Right lobe of liver (tissue), 6 donors: Measurements from ENCODE around the gene TUNAR. TPM values are rescaled to one million over a fixed set of nuclear protein-coding genes. Genes with fewer than 3 reads are reported as not detected.

Source experiments
- ATAC-seq, 4 donors: fragments of 200-7000 bp; cut with Tn5 transposase; one replicate each; pipeline ENCODE4 v1.9.1; 2020; ENCODE audit warnings: mild to moderate bottlenecking in 4 of 4, moderate library complexity in 4 of 4
- DNase-seq, 3 donors: peaks; one replicate each; pipeline ENCODE4 v3.0.0-alpha.2; 2020
- H3K27ac ChIP-seq, 3 donors: fragments of 200-600 bp; one replicate each; pipeline ENCODE4 v1.8.0; 2022
- H3K27me3 ChIP-seq, 2 donors: fragments of 200-600 bp; one replicate each; pipeline ENCODE4 v1.8.0; 2022
- H3K36me3 ChIP-seq, 4 donors: fragments of 200-600 bp; sonication (generic) in 1 of 4; one replicate each; pipeline versions ENCODE4 v1.5.1 to v1.8.0; 2017 to 2022; ENCODE audit warnings: control low read depth in 1 of 4
- H3K4me1 ChIP-seq, 4 donors: fragments of 200-600 bp; sonication (generic) in 1 of 4; one replicate each; pipeline versions ENCODE4 v1.5.1 to v1.8.0; 2017 to 2022; ENCODE audit warnings: control low read depth in 1 of 4
- H3K4me3 ChIP-seq, 3 donors: fragments of 200-600 bp; one replicate each; pipeline ENCODE4 v1.8.0; 2022
- H3K9me3 ChIP-seq, 4 donors: fragments of 200-600 bp; sonication (generic) in 1 of 4; one replicate each; pipeline versions ENCODE4 v1.5.1 to v1.8.0; 2017 to 2022; ENCODE audit warnings: control low read depth in 1 of 4
- CTCF ChIP-seq, 4 donors: fragments of 200-600 bp in 3 of 4; fragments of 450-650 bp in 1 of 4; IDR thresholded peaks; one replicate each; pipeline versions ENCODE4 v1.5.1 to v1.8.0; 2016 to 2022; ENCODE audit warnings: antibody characterized with exemption in 4 of 4, mild to moderate bottlenecking in 2 of 4
- POLR2A ChIP-seq: fragments of 450-650 bp; IDR thresholded peaks from one replicate; pipeline ENCODE4 v1.6.1; 2017; ENCODE audit warnings: antibody characterized with exemption, mild to moderate bottlenecking
- WGBS: methylation state at CpG from one replicate; pipeline ENCODE4 v1.1.6; 2018; ENCODE audit warnings: low coverage, low lambda C conversion rate; ENCODE audit not compliant: insufficient coverage; ENCODE audit errors: missing lambda C conversion rate; 5-methylcytosine and 5-hydroxymethylcytosine counted together
- intact Hi-C, 2 donors: fragments of 100-400 bp; cut with DNase I; formaldehyde crosslinking; loops; one replicate each; pipeline versions ENCODE4 v1.11.2 to v1.14.1; 2022
- total RNA-seq, 6 experiments: library from RNA; depleted of rRNA in 2 of 6; stranded (reverse); fragments of >200 nt in 2 of 6; fragmentation: NEBNext Ultra II Directional in 3 of 6; extraction: Animal tissue kit (Norgen Biotek cat#: 25700) in 3 of 6; gene quantifications; one replicate each; pipeline versions ENCODE4 v1.1.0 to v1.2.4, GENCODE V29; 2016 to 2023
- donor health status: DM: no; HTN: yes; CAD: no.
- donor health status: DM: no; HTN: no; CAD: no.
- donor health status: DM: no; HTN: no; CAD: no.
- donor health status: DM: no; HTN: yes; CAD: no.
- donor health status: DM: no; HTN: yes; CAD: no.

Gene TUNAR
- total RNA-seq, 6 experiments from 2014 or later: not detected

- Histone ChIP-seq H3K4me3 (no peak overlapping the region), H3K4me1 (no peaks in the 10 kb centered on the region), H3K36me3 (no peaks in the 10 kb centered on the region), H3K27ac (no peak overlapping the region), H3K9me3 (no peaks in the 10 kb centered on the region), H3K27me3 (no peaks in the 10 kb centered on the region)
- DNase-seq (no peak), ATAC-seq (no peak)
- TF ChIP-seq CTCF (IDR thresholded peaks at IDR 0.05): no peak
- no peak for TF ChIP-seq POLR2A
- intact Hi-C loops: no loop called here
- 48% methylated on average over 4 of the region's 6 CpGs for WGBS
These were observed 67.8 kb downstream of the TUNAR start for GRCh38 chr14:95944462-95944861.

- no peak for ATAC-seq
These were observed 70.2 kb downstream of the TUNAR start for GRCh38 chr14:95946867-95947266.

GRCh38 chr14:95948558-95948981, 71.9 kb downstream of the TUNAR start:
- ATAC-seq (no peak), DNase-seq (no peak)
- TF ChIP-seq CTCF (IDR thresholded peaks at IDR 0.05) (no peak), POLR2A (no peak)
- intact Hi-C loops: no loop called here
- Histone ChIP-seq H3K9me3 (no peaks in the 10 kb centered on the region), H3K36me3 (no peaks in the 10 kb centered on the region), H3K27ac (no peak overlapping the region), H3K27me3 (no peaks in the 10 kb centered on the region), H3K4me3 (no peak overlapping the region), H3K4me1 (no peaks in the 10 kb centered on the region)
- WGBS: 14% methylated on average over 2 of the region's 2 CpGs

More at GRCh38 chr14:95946867-95947266, 70.2 kb downstream of the TUNAR start:
- no peaks in the 10 kb centered on the region for H3K9me3 ChIP-seq
- intact Hi-C loops: no loop called here
- H3K36me3 ChIP-seq: no peaks in the 10 kb centered on the region
- no peaks in the 10 kb centered on the region for H3K27me3 ChIP-seq
- WGBS: 57% methylated on average over 1 of the region's 1 CpG
- H3K4me3 ChIP-seq: no peak overlapping the region
- no peak for DNase-seq
- no peak overlapping the region for H3K27ac ChIP-seq
- no peaks in the 10 kb centered on the region for H3K4me1 ChIP-seq
- no peak for TF ChIP-seq POLR2A
- TF ChIP-seq CTCF (IDR thresholded peaks at IDR 0.05): no peak

GRCh38 chr14:95951359-95951758, 74.7 kb downstream of the TUNAR start:
- intact Hi-C loops: no loop called here
- Histone ChIP-seq H3K27ac (no peak overlapping the region), H3K36me3 (no peaks in the 10 kb centered on the region), H3K27me3 (no peaks in the 10 kb centered on the region), H3K4me1 (no peaks in the 10 kb centered on the region), H3K9me3 (no peaks in the 10 kb centered on the region), H3K4me3 (no peak overlapping the region)
- 38% methylated on average over 4 of the region's 4 CpGs for WGBS
- TF ChIP-seq POLR2A: no peak
- no peak for TF ChIP-seq CTCF (IDR thresholded peaks at IDR 0.05)
- ATAC-seq (no peak), DNase-seq (no peak)

- DNase-seq (no peak), ATAC-seq (no peak)
- intact Hi-C loops: no loop called here
- H3K9me3 ChIP-seq: no peaks in the 10 kb centered on the region
- no peak overlapping the region for H3K4me3 ChIP-seq
- no peaks in the 10 kb centered on the region for H3K4me1 ChIP-seq
- H3K36me3 ChIP-seq: no peaks in the 10 kb centered on the region
- WGBS: 19% methylated on average over 6 of the region's 8 CpGs
- no peaks in the 10 kb centered on the region for H3K27me3 ChIP-seq
- H3K27ac ChIP-seq: no peak overlapping the region
- TF ChIP-seq POLR2A (no peak), CTCF (IDR thresholded peaks at IDR 0.05) (no peak)
These were observed 76.6 kb downstream of the TUNAR start for GRCh38 chr14:95953111-95953724.
